ENCODE results near the gene DNAJB2.

- no peak for TF ChIP-seq CTCF (IDR thresholded peaks at IDR 0.05; ENCODE audit: low read length)
- no peak for TF ChIP-seq EZH2 (IDR thresholded peaks at IDR 0.05; ENCODE audit: borderline replicate concordance, low read length)
These were observed 463 bp upstream of the DNAJB2 start for GRCh38 chr2:219278655-219279150.
